SK-N-MC (cell line): ENCODE data around the gene BBS4.

Source experiments
- EZH2 ChIP-seq: fragments of 200-600 bp; sonication (generic); IDR thresholded peaks from one replicate; pipeline ENCODE4 v1.6.1; 2017; ENCODE audit warnings: antibody characterized with exemption
- FOXP2 ChIP-seq: optimal IDR thresholded peaks from 2 replicates; pipeline ENCODE3; 2011; ENCODE audit warnings: mild to moderate bottlenecking, moderate library complexity; ENCODE audit not compliant: insufficient read depth; ENCODE audit errors: extremely low read length, control extremely low read depth
- POLR2AphosphoS5 ChIP-seq: IDR thresholded peaks from 2 replicates; pipeline ENCODE4 v1.6.1; 2012; ENCODE audit warnings: mild to moderate bottlenecking, low read depth, low read length, borderline replicate concordance

DNA sequence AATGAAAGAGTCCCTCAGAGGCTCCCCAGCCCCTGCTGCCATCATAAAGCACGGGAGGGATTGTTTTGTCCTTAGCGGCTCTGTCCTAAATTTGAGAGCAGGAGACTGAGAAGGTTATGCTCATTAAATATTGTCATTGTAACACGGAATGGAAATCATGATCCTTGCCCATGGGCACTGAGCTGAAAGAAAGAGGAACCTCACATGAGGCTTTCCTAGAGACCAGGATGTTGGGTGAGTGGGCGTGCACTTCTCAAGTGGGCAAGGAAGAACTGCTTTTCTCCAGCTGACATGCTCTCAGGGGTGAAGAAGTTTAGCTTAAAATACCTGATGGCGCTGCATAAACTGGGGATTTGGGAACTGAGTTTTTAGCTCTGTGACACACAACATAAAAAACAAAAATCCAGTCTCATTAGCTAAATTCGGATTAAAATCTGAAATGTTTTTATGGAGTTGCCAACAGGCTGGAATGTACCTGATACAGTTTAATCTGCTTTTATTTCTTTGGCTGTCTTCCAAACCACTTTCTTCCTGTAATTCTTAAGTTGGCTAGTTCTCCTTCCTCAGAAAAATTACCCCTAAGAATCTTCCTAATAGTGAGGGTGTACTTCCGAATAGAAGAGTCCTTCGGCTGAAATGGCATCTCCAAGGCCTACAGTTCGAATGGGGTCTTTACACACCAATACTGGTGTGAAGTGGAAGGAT is 65.9 kb downstream of the BBS4 start:
- TF ChIP-seq POLR2AphosphoS5 = no peak
- no peak for TF ChIP-seq EZH2
- TF ChIP-seq FOXP2 = no peak
